H9 (cell line): Measurements from ENCODE around the gene LRRFIP2. TPM values are rescaled to one million over a fixed set of nuclear protein-coding genes. Genes with fewer than 3 reads are reported as not detected.

ENCODE experiments used
- DNase-seq: peaks from one replicate; pipeline ENCODE4 v3.0.0-alpha.2; 2017
- H2AFZ ChIP-seq: one replicate; pipeline ENCODE4 v1.6.1; 2013; ENCODE audit warnings: mild to moderate bottlenecking, low read length, control low read depth, moderate library complexity
- H2AK5ac ChIP-seq: 2 replicates; pipeline ENCODE4 v1.6.1; 2013; ENCODE audit warnings: low read length, control low read depth, mixed read lengths; ENCODE audit not compliant: insufficient read length
- H2BK120ac ChIP-seq: one replicate; pipeline ENCODE4 v1.6.1; 2013; ENCODE audit warnings: low read depth, mild to moderate bottlenecking, low read length, control low read depth, inconsistent platforms; ENCODE audit not compliant: poor library complexity, severe bottlenecking
- H2BK12ac ChIP-seq: 2 replicates; pipeline ENCODE4 v1.6.1; 2013; ENCODE audit warnings: low read length, control low read depth, mixed read lengths, low read depth; ENCODE audit not compliant: insufficient read length
- H2BK15ac ChIP-seq: 2 replicates; pipeline ENCODE4 v1.6.1; 2013; ENCODE audit warnings: low read depth, low read length, control low read depth
- H2BK20ac ChIP-seq: one replicate; pipeline ENCODE4 v1.6.1; 2013; ENCODE audit warnings: low read depth, mild to moderate bottlenecking, low read length, control low read depth, inconsistent platforms; ENCODE audit not compliant: poor library complexity, severe bottlenecking
- H2BK5ac ChIP-seq: 2 replicates; pipeline ENCODE4 v1.6.1; 2013; ENCODE audit warnings: low read length, control low read depth, mixed read lengths; ENCODE audit not compliant: insufficient read length
- H3K14ac ChIP-seq: 2 replicates; pipeline ENCODE4 v1.6.1; 2013; ENCODE audit warnings: low read length, control low read depth; ENCODE audit not compliant: insufficient read depth
- H3K18ac ChIP-seq: 2 replicates; pipeline ENCODE4 v1.6.1; 2013; ENCODE audit warnings: low read depth, mild to moderate bottlenecking, mixed read lengths, low read length, control low read depth; ENCODE audit not compliant: insufficient read length
- H3K23ac ChIP-seq: 2 replicates; pipeline ENCODE4 v1.6.1; 2013; ENCODE audit warnings: low read length, control low read depth, mixed read lengths, low read depth; ENCODE audit not compliant: insufficient read length
- H3K23me2 ChIP-seq: 2 replicates; pipeline ENCODE4 v1.6.1; 2013; ENCODE audit warnings: low read depth, mild to moderate bottlenecking, mixed read lengths, low read length, control low read depth; ENCODE audit not compliant: insufficient read length, poor library complexity, severe bottlenecking
- H3K27ac ChIP-seq: 2 replicates; pipeline ENCODE4 v1.5.1; 2013; ENCODE audit warnings: low read length, control low read depth, mixed read lengths, low read depth; ENCODE audit not compliant: insufficient read length
- H3K27me3 ChIP-seq: 2 replicates; pipeline ENCODE4 v1.6.1; 2013; ENCODE audit warnings: low read length, control low read depth, inconsistent platforms; ENCODE audit not compliant: insufficient read depth
- H3K4ac ChIP-seq: 2 replicates; pipeline ENCODE4 v1.6.1; 2013; ENCODE audit warnings: low read depth, mild to moderate bottlenecking, control low read depth, inconsistent platforms, low read length, moderate library complexity
- H3K4me1 ChIP-seq: 2 replicates; pipeline ENCODE4 v1.6.1; 2013; ENCODE audit warnings: low read length, control low read depth, inconsistent platforms; ENCODE audit not compliant: insufficient read depth
- H3K4me2 ChIP-seq: 2 replicates; pipeline ENCODE4 v1.6.1; 2013; ENCODE audit warnings: low read length, control low read depth, mixed read lengths; ENCODE audit not compliant: insufficient read length, insufficient read depth
- H3K56ac ChIP-seq: 2 replicates; pipeline ENCODE4 v1.6.1; 2013; ENCODE audit warnings: low read depth, mild to moderate bottlenecking, mixed read lengths, low read length, control low read depth; ENCODE audit not compliant: insufficient read length
- H3K79me1 ChIP-seq: 2 replicates; pipeline ENCODE4 v1.6.1; 2013; ENCODE audit warnings: low read depth, mild to moderate bottlenecking, moderate library complexity, low read length, control low read depth, inconsistent platforms; ENCODE audit not compliant: insufficient read depth, poor library complexity, severe bottlenecking
- H3K79me2 ChIP-seq: 2 replicates; pipeline ENCODE4 v1.6.1; 2013; ENCODE audit warnings: low read length, control low read depth, inconsistent platforms; ENCODE audit not compliant: insufficient read depth
- H3K9ac ChIP-seq: 2 replicates; pipeline ENCODE4 v1.6.1; 2013; ENCODE audit warnings: low read length, control low read depth, mixed read lengths; ENCODE audit not compliant: insufficient read length; ENCODE audit errors: extremely low read depth
- H3K9me3 ChIP-seq: one replicate; pipeline ENCODE4 v1.6.1; 2013; ENCODE audit warnings: low read depth, low read length, inconsistent platforms; ENCODE audit not compliant: control insufficient read depth
- H3T11ph ChIP-seq: one replicate; pipeline ENCODE4 v1.6.1; 2013; ENCODE audit warnings: mild to moderate bottlenecking, low read length, control low read depth, inconsistent platforms
- H4K20me1 ChIP-seq: one replicate; pipeline ENCODE4 v1.6.1; 2013; ENCODE audit not compliant: control insufficient read depth, insufficient read length, insufficient read depth
- H4K5ac ChIP-seq: 2 replicates; pipeline ENCODE4 v1.6.1; 2013; ENCODE audit warnings: low read depth, mild to moderate bottlenecking, mixed read lengths, low read length, control low read depth; ENCODE audit not compliant: insufficient read length
- H4K8ac ChIP-seq: replicated peaks from 2 replicates; pipeline ENCODE4 v1.6.1; 2013; ENCODE audit warnings: low read length, control low read depth, mixed read lengths, low read depth; ENCODE audit not compliant: insufficient read length
- H4K91ac ChIP-seq: 2 replicates; pipeline ENCODE4 v1.6.1; 2013; ENCODE audit warnings: low read depth, mild to moderate bottlenecking, moderate library complexity, mixed read lengths, low read length, control low read depth; ENCODE audit not compliant: insufficient read length
- H3K27ac Mint-ChIP-seq, 3 experiments: 2 replicates in 2 of 3; 3 replicates in 1 of 3; pipeline ENCODE4 v1.8.0; 2020 to 2021; ENCODE audit warnings: mixed read lengths in 3 of 3, mild to moderate bottlenecking in 1 of 3, moderate library complexity in 1 of 3
- H3K27me3 Mint-ChIP-seq: 2 replicates; pipeline ENCODE4 v1.8.0; 2021; ENCODE audit warnings: low read depth, mild to moderate bottlenecking, moderate library complexity, mixed read lengths
- H3K36me3 Mint-ChIP-seq, 3 experiments: 2 replicates in 2 of 3; 3 replicates in 1 of 3; pipeline ENCODE4 v1.8.0; 2020 to 2021; ENCODE audit warnings: low read depth in 3 of 3, mixed read lengths in 3 of 3; ENCODE audit not compliant: insufficient read depth in 1 of 3
- H3K4me1 Mint-ChIP-seq, 2 experiments: 2 replicates each; pipeline ENCODE4 v1.8.0; 2020; ENCODE audit warnings: mixed read lengths in 2 of 2
- H3K4me3 Mint-ChIP-seq, 2 experiments: 2 replicates in 1 of 2; 3 replicates in 1 of 2; pipeline ENCODE4 v1.8.0; 2020 to 2021; ENCODE audit warnings: mild to moderate bottlenecking in 2 of 2, mixed read lengths in 2 of 2, moderate library complexity in 1 of 2
- H3K9me3 Mint-ChIP-seq, 2 experiments: 2 replicates in 1 of 2; 3 replicates in 1 of 2; pipeline ENCODE4 v1.8.0; 2020; ENCODE audit warnings: mild to moderate bottlenecking in 2 of 2, mixed read lengths in 2 of 2, moderate library complexity in 1 of 2
- CTCF ChIP-seq: fragments of 200-600 bp; sonication (generic); conservative IDR thresholded peaks from 3 replicates; pipeline ENCODE4 v1.8.0; 2021; ENCODE audit warnings: antibody characterized with exemption, mild to moderate bottlenecking
- WGBS: extraction: QIAGEN DNeasy Blood & Tissue Kit; methylation state at CpG from one replicate; pipeline ENCODE4 v1.1.7; 2013; ENCODE audit warnings: missing lambda C conversion rate, low lambda C conversion rate, mixed read lengths; ENCODE audit not compliant: insufficient read length; ENCODE audit errors: extremely low coverage; 5-methylcytosine and 5-hydroxymethylcytosine counted together
- total RNA-seq: library from RNA; stranded (reverse); gene quantifications from 2 replicates; pipeline ENCODE4 v1.2.1, GENCODE V29; 2021

Gene LRRFIP2
- total RNA-seq, 1 experiment from 2014 or later: 30.7 TPM

GRCh38 chr3:37150621-37151020 is 23.8 kb downstream of the LRRFIP2 start:
- Histone ChIP-seq H3K79me2 (no peaks in the 10 kb centered on the region), H3K79me1 (no peaks in the 10 kb centered on the region), H3K27ac (no peak overlapping the region), H2BK20ac (no peak overlapping the region), H3K23ac (no peak overlapping the region), H4K5ac (no peak overlapping the region), H4K20me1 (no peaks in the 10 kb centered on the region), H2BK5ac (no peak overlapping the region), H2BK15ac (no peak overlapping the region), H2BK120ac (no peak overlapping the region), H3K23me2 (no peaks in the 10 kb centered on the region), H3K27me3 (no peaks in the 10 kb centered on the region), H3K18ac (no peak overlapping the region), H4K91ac (no peak overlapping the region), H3K9me3 (no peaks in the 10 kb centered on the region), H3K4me2 (no peak overlapping the region), H2AK5ac (no peak overlapping the region), H4K8ac (no peak overlapping the region), H3K4me1 (no peaks in the 10 kb centered on the region), H3T11ph (no peak overlapping the region), H3K56ac (no peak overlapping the region), H3K9ac (no peak overlapping the region), H2BK12ac (no peak overlapping the region), H2AFZ (no peak overlapping the region), H3K4ac (no peak overlapping the region), H3K14ac (no peak overlapping the region)
- Mint-ChIP-seq H3K27ac (no peak overlapping the region), H3K36me3 (peaks cover 2 to 14% (median 11%) of the 10 kb centered on the region in 3 experiments; a peak in 6 of 7 replicates), H3K4me1 (no peaks in the 10 kb centered on the region), H3K4me3 (no peak overlapping the region), H3K9me3 (no peaks in the 10 kb centered on the region), H3K27me3 (no peaks in the 10 kb centered on the region)
- DNase-seq: no peak
- no peak for TF ChIP-seq CTCF
- no CpG with 5 or more reads among the region's 1 CpG for WGBS
